HG03139 (cell line): ENCODE data around the gene SEC22A.

Experiments
- ATAC-seq: cut with Tn5 transposase; IDR thresholded peaks from one replicate; pipeline ENCODE4 v1.9.1; 2021; ENCODE audit not compliant: unreplicated experiment

The SEC22A gene

DNA sequence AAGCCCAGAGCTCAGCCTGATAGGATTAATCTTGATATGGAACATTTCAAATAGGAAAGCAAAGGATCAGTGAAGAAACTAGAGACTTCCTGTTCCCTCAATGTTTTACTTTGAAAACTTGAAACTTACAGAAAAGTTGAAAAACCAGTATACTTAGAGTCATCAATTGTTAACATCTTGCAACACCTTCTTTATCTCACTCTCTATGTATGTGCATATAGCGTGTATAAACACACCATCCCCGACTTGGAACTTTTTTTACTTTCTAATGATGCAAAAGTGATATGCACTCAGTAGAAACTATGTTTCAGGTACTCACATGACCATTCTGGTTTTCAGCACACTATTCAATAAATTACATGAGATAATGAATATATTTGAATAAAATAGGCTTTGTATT lies 60.5 kb downstream of the SEC22A start:
- no peak for ATAC-seq

DNA sequence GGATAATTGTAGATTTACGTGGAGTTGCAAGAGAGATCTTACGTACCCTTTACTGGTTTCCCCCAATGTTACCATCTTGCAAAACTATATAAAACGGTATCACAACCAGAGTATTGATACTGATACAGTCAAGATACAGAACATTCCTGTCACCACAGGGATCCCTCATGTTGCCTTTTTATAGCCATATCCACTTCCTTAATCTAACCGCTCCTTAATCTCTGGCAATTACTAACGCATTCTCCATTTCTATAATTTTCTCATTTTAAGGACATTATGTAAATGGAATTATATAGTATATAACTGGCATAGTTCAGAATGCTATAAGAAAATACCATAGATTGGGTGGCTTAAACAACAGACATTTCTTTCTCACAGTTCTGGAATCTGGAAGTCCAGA lies 61.1 kb downstream of the SEC22A start:
- ATAC-seq: no peak

DNA sequence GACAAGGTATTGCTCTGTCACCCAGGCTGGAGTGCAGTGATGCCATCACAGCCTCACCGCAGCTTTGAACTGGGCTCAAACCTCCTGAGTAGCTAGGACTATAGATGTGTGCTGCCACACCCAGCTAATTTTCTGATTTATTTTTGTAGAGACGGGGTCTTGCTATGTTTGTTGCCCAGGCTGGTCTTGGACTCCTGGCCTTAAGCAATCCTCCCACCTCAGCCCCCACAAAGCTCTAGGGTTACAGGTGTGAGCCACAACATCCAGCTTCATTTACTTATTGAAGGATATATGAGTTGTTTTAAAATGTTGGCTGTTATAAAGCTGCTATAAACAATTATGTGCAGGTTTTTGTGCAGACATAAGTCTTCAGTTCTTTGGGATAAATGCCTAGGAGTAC lies 62.2 kb downstream of the SEC22A start:
- no peak for ATAC-seq

DNA sequence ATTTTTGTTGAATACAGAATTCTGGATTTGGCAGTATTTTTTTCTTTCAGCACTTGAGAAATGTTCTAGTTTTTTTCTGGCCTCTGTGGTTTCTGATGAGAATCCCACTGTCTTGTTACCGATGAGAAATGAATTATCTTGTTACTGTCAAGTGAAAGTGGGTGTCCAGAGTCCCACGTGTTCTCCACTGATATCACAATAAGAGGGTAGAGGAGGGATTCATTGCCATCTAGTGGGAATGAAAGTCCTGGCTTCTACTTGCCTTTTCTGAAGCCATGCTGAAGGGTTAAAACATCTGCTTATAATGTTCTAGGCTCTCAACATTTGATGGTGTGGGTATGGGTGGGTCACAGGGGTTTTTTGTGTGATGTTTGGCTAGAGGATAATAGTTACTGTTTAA lies 66.1 kb downstream of the SEC22A start:
- ATAC-seq: no peak

DNA sequence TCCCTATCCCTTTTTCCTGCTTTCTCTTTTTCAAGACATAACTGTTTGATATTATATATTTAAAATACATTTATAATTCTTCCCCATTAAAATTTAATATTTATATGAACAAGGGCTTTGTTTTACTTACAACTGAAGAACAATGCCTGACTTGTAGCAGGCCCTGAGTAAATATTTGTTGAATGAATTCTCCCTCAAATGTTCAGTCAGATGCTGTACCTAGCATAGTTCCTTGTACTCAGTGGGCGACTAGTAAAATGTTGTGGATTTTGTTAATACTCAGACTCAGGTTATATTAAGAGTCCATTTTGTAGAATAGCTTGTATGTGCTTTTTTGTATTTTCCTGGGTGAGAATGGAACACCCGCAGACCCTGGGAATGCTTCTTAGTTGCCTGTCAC lies 69.1 kb downstream of the SEC22A start:
- ATAC-seq: no peak

DNA sequence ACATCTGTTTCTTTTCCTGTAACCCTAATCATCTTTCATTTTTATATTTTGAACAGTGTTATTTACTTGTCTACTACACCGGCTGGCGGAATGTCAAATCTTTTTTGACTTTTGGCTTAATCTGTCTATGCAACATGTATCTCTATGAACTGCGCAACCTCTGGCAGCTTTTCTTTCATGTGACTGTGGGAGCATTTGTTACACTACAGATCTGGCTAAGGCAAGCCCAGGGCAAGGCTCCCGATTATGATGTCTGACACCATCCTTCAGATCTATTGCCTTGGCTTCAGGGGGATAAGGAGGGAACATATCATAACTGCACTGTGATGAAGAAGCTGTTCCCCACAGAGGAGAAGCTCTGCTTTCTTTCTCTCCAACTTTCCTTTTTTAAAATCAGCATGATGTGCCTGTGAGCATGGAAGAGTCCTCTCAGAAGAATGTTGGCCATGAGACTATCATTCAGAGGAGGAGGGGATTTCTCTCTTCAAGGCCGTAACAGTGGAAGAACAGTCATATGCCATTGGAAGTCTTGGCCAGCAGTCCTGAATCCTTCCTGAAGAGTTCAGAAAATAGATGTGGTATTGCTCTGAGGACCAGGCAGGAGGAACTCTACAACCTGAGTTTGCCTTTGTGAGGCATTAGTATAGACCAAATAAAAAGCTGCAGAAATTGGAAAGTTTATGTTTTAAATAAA lies 69.9 kb downstream of the SEC22A start:
- no peak for ATAC-seq

DNA sequence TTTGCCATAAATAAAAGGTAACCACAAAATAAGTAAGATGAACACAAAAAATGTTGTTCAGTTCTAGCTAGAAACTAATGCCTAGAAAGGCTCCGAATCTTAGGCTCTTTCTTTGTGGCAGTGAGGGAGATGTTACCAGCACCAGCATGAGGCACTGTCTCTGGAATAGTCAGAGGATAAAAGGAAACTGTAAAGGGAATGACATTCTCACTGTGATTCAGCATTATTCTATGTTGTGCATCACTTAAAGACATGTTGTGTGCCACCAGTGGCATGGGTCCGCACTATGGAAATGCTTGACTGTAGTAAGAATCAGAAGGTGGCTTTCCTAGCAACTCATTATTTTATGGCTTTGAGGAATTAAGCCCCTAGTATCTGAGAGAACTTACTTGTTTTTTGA lies 70.8 kb downstream of the SEC22A start:
- ATAC-seq: no peak

DNA sequence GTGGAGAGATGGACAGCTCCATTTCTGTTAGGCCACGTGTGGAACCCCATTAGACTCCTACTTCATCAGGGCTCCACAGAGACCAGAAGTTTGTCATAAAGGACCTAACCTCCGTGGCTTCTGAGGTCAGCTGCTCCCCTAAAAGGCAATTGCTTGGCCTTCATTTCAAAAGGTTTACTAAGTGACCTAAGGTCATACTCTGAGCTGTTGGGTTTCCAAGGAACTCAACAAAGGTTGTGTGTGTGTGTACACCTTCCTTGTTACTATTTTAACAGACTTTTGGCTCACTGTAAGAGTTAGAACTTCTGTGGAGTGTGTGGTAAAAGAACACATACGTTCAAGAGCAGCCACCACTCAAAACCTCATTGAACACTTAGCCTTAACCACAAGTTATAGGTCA lies 73.9 kb downstream of the SEC22A start:
- no peak for ATAC-seq

DNA sequence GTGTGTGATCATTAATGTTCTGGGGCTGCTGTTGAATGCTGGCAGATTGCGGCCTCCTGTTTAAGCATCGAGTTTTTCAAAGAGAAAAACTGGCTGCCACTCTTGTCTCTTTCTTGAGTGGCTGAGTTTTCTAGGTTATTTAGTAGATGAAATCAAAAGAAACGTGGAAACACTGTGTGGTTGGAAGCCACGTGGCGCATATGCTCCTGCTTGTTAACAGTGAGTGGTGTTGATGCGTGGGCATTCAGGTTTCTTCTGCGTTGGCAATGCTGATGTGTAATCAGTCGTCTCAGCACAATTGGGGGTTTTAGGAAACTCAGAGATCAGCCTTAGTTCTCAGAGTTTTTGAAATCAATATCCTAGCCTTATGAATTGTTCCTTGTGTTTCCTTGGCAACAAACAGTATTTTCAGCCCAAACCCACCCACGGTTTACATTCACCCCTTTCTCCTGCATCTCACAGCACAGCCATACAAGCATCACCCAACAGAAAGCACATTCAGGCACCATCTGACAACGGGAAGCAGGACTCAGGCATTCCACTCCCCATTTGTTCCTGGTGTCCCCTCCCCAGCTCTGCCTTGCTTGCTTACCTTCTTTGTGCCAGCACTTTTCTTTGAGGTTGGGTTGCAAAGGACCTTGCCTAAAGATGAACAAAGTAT lies 74.7 kb downstream of the SEC22A start:
- ATAC-seq: no peak

DNA sequence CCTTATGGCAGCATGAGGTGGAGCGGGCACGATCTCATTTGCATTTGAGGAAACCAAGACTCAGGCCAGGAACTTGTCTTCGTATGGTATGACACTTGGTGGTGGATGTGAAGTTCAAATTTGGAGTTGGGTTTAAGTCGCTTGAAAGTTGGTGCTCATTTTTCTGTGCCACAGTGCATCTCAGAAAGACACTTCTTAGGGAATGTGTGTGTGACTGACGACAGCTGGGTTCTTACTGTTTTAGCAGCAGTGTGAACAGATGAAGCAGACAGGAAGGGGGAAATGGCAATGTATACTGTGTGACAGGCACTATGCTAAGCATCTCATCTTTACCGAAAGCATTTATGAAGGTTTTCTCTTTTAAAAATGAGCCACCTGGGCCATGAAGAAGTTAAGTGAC lies 75.4 kb downstream of the SEC22A start:
- no peak for ATAC-seq

DNA sequence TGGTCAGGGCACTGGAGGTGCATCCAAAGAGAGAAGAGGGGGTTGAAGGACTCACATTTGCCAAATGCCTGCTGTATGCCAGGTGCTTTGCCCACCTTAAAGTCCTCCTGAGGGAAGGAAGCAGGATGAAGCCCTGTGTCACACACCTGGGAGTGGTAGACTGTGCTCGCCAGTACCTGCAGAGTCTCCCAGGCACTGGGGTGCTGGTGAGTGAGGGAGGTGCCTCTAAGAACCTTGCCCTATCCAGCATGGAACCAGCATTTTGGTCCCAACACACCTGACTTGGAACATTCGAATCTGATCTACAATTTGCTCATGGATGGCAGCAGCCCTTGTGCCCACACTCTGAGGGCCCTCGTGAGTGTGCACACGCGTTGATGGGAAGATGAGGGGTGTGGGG lies 76.7 kb downstream of the SEC22A start:
- ATAC-seq: no peak

DNA sequence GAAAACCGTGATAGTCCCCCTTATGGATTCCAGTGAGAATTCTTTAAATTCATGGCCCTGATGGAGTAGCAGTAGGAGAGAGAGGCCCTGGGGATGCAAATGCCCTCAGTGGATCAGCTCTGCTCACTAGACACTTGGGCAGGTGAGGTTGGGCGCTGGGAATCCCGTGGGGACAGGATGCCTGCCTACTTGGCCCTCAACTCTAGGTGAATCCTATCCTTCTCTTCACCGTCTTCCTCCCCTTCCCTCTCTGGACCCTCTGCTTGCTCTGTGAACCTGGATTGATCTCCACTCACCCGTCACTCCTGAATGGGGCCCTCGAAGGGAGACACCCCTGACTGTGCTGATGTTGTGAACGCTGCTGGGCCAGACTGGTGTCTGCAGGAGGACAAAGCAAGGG lies 77.4 kb downstream of the SEC22A start:
- no peak for ATAC-seq

DNA sequence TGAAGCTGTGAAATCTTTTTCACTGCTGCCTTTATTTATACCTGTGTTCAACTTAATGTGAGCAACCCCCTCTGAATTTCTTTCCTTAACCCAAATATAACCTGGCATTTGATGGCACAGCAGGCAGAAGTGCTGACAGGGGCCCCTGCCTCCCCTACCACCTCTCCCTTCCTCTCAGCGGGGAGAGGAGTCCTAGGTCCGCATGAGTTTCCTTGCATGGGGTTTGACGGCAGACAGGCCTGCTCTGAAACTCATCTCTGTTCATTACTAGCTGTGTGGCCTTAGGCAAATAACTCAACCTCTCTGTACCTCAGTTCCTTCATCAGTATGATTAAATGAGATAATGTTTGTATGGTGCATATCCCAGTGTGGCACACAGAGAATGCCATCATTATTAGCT lies 79.7 kb downstream of the SEC22A start:
- no peak for ATAC-seq

DNA sequence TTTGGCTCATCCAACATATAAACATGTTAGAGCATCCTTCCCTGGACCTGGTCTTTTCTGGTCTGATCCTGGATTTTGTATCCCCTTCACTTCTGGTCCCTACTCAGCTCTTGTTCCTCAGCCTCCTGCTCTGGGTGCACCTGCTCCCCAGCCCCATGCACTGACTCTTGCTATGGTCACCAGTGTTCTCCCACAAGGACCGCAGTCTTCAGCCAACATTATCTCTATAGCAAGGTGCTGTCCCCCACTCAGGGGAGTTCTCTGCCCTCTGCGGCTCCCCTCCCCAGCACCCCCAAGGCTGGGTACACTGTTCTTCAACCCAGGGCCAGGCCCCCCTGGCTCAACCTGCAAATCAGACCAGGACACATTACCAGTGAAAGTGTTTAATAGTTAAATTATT lies 80.2 kb downstream of the SEC22A start:
- no peak for ATAC-seq

DNA sequence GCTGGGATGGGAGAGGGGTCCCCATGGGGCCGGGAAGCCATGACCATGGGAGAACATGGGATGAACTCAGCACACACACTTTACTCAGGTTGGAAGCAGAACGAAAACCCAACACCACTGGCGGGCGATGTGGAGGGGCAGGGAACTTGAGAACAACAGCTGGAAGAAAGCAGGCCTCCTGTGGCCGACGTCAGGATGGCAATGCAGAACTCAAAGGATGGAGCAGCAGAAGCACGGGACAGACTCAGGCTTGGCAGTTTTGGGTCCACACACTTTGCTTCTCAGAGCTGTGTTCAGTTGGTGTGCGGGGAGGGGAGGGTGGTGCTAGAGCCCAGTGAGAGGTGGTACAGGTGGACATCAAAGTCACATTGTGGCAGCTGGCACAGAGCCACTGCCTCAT lies 80.7 kb downstream of the SEC22A start:
- ATAC-seq: no peak

DNA sequence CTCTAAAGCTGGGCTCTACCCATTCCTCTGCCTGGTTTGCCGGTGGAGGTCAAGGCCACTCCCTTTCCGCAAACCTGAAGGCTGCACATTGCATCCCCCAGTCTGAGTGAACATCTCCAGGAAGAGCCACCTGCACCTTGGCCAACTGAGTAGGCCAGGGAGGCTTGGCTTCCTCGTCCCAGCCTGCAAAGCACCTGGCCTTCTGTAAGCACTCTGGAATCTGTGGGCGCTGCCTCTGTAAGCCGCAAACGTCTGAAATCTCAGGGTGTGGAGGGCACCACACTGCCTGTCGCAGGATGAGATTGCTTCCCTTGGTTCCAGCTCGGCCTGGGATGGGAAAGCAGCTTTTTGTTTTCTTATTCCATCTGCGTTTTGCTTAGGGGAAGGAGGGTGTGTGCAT lies 81.3 kb downstream of the SEC22A start:
- no peak for ATAC-seq

DNA sequence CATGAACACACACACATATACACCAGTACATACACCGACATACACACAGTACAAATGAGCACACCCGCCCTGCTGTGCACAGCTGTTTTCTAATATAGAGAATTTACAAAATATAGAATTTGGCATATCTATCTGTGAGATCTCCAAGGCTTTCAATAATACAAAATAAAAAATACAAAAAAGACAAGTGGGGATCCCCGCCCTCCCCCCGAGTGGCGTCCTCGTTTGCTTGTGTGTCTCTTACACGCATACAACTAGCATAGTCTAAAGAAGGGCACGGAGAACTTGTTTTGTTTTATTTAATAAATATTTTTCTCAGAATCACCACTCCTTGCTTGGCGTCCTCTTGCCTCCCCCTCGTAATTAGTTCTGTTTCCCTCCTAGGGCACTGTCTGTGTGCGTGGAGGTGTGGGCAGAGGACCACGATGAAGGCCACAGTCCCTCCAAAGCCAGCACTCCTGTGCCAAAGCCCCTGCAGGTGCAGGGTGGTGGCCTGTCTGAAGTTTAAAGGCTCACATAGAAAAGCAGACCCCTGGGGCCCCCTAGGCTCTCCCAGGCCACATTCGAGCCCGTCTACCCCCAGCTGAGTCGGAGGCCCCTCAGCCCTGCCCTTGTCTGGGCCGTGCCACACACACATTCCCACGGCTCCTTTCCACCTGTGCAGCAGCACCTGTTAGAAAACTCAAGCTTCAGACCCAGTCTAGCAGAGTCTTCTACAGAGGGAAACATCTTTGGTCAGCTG lies 82.1 kb downstream of the SEC22A start:
- ATAC-seq: no peak

DNA sequence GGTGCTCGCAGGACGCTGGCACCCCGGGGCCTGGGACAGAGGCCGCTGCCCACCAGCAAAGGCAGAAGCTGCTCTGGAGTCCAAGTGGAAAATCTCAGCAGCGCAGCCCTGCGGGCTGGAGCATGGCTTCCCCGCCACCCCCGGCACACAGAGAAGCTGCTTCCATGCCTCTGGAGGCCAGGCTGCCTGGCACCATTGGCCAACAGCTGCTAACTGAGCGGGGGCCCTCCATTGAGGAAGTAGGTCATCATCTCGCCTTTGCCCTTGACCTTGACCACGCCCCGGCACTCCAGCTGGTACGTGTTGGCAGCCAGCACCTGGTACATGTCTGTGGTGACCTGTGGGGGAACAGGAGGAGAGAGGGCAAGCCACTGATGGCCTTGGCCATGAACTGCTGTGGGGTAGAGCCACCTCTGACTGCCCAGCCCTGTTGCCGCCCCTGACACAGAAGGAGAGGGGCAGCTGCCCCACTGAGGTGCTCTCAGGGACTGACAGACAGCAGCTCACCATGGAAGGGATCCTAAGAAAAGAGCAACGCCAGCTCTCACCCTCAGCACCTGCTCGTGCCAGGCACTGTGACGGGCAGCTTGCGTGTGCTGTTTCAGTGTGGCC lies 82.8 kb downstream of the SEC22A start:
- no peak for ATAC-seq

DNA sequence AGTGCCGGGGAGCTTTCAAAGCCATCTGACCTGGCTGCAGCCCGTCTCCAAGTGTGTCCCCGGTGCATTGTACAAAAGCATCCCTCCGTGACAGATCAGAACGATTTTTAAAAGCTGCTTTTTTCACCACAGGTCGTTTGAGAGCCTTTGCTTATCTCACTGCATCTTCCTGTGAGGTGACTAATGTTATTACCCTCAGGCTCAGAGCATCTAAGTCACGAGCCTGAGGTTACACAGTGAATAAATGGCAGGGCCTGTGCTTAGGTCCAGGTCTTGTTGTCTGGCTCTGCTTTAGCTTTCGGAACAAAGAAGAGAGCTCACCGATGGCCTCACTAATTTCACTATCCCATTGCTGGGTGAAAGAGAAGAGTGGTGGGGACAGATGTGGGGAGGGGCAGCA lies 83.3 kb downstream of the SEC22A start:
- ATAC-seq: no peak

DNA sequence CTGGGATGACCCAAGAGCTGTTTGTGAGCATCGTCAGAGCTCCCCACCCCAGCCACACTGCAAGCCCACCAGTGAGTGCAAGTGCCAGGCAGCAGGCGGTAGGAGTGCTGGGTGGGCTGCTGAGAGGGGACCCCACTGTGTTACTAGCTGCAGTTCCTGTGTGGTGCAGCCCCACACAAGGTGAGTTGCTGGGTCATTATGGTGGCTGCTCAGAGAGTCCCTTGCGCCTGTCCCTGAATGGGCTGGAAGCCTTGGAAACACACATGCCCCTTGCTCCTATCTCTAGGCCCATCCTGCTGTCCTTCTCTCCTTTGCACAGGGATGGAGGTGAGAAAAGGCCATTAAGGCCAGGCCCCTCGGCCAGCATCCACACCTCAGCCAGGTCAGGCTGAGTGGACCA lies 83.7 kb downstream of the SEC22A start:
- no peak for ATAC-seq

DNA sequence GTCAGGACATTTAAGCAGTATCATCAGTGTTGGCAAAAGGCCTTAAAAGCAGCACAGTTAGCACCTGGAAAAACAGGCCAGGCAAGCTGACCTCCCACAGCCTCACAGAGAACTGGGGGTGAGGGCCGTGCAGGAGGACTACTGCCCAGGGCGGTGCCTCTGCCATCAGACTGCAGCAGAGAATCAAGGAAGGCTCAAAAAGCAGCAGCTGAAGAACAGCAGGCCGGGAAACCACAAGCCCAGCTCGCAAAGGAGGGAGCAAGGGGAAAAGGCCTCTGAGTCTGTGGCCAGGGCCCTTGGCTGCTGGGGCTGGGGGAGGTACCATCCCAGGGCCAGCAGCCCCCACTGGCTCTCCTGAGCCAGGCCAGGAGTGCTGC lies 84.2 kb downstream of the SEC22A start:
- ATAC-seq: no peak
